ENCODE data around the gene CCZ1B.
"Not testable (repeated sequence)": the region's sequence is repeated elsewhere in the genome, so short reads cannot be mapped to it uniquely, and the experiment has no call there.

The CCZ1B gene

DNA sequence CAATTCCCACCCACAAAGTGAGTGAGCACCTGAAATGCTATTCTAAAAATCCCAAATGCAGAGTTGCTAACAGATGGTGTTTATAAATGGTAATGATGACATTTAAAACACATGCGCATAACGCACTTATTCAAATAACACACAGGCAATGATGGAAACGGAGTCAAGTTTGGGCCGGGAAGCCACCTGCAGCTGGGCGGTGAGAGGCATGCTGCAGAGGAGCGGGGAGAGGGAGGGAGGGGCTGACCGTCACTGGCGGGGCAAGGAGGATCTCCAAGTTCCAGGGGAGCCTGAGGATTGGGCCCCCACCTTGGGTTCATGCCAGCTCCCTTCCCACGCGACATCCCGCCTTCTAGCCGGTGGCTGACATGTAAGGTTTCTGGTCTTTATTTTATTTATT, 64.9 kb downstream of the CCZ1B start:
- not testable (repeated sequence) for H3K4me3 ChIP-seq (ENCODE audit: low read depth, low read length); DNase-seq (ENCODE audit: low read depth)

DNA sequence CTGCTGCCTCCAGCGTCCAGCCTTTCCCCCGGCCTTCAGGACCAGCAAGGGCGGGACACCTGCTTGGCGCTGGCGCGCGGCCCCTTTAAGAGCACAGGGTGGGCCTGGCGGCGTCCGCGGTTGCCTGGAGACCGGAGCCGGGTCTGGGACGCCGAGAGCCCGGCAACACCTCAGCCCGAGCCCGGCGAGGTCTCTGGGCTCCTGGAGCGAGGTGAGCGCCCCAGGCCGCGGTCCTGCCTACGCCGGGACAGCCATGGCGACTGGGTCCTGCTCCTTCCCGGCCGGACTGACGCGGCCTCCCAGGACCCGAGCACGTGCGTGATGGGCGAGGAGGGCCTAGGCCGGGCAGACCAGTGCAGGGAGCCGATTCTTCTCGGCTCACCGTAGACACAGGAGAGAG, 72.1 kb downstream of the CCZ1B start, which contains the start of gene RSPH10B2:
TSS of gene RSPH10B2 (plus strand) at position 140 of the 400 bp plus-strand sequence. CDS start 3,575 bp downstream, outside the sequence.
- H3K4me3 ChIP-seq (ENCODE audit: low read depth, low read length); DNase-seq (ENCODE audit: low read depth): not testable (repeated sequence)

DNA sequence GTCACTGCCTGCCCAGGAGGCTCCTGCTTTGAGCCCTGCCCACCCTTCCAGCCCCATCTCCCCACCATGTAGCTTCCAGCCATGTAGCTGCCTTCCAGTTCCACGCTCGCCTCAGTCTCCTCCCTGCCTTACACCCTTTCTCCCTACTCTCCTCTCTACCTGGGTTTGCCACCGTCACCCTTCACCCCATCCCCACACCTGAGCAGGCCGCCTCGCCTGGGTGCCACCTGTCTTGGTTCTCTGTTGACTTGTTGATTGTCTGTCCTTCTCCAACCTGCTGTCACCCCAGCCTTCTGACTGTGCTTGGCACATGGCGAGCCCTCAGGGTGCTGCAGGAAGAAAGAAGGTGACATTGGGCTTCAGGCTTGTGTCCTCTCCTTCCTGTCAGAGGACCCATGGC, 75.9 kb downstream of the CCZ1B start:
- not testable (repeated sequence) for DNase-seq (ENCODE audit: low read depth); H3K4me3 ChIP-seq (ENCODE audit: low read depth, low read length)

DNA sequence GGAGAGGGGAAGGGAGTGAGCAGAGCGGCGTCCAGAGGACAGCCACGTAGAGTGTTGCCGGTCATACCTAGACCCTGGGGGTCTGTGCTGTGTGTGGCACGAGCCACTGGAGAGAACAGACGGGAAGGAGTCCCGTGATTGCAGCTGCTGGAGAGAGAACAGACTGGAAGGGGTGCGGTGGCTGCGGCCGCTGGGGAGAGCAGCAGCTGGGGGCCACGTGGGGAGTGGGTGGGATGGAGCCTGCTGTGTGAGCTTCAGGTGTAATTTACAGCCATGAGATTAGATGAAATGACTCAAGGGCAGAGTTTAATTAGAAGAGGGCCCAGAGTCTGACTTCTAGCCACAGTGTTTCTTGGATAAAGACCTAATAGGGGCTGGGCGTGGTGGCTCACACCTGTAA, 76.7 kb downstream of the CCZ1B start:
- DNase-seq (ENCODE audit: low read depth): not testable (repeated sequence)

More for the DNA sequence above, 76.7 kb downstream of the CCZ1B start:
- not testable (repeated sequence) for H3K4me3 ChIP-seq (ENCODE audit: low read depth, low read length)

Measured in skeletal muscle cell (primary cell).